Pancreas (tissue), 10 donors: ENCODE measurements around the gene WNK2. TPM values are rescaled to one million over a fixed set of nuclear protein-coding genes. Genes with fewer than 3 reads are reported as not detected.

Source experiments
- ATAC-seq, 4 donors: fragments of 200-7000 bp; cut with Tn5 transposase; one replicate each; pipeline versions ENCODE4 v1.8.0 to v1.9.1; 2020; ENCODE audit warnings: mild to moderate bottlenecking in 4 of 4, moderate library complexity in 4 of 4
- DNase-seq, 6 donors: peaks; one replicate each; pipeline ENCODE4 v3.0.0-alpha.2; 2020
- FAIRE-seq: peaks from 2 replicates; lab custom pipeline; 2012; peaks lifted over from hg19 to GRCh38; lab: Jason Lieb, UNC
- H3K27ac ChIP-seq, 4 donors: fragments of 200-600 bp; sonication (generic); 1 replicate in 3 of 4; 2 replicates in 1 of 4; pipeline versions ENCODE4 v1.5.0 to v1.8.0; 2020
- H3K27me3 ChIP-seq, 4 donors: fragments of 200-600 bp; one replicate each; pipeline ENCODE4 v1.8.0; 2021
- H3K36me3 ChIP-seq, 3 donors: fragments of 200-600 bp; sonication (generic) in 1 of 3; one replicate each; pipeline versions ENCODE4 v1.5.0 to v1.8.0; 2020 to 2021
- H3K4me1 ChIP-seq, 3 donors: fragments of 200-600 bp; one replicate each; pipeline ENCODE4 v1.8.0; 2021
- H3K4me3 ChIP-seq, 4 donors: fragments of 200-600 bp; sonication (generic) in 2 of 4; one replicate each; pipeline versions ENCODE4 v1.5.0 to v1.8.0; 2020 to 2021
- H3K9me3 ChIP-seq, 4 donors: fragments of 200-600 bp; one replicate each; pipeline ENCODE4 v1.8.0; 2021
- CTCF ChIP-seq, 4 donors: fragments of 200-600 bp; sonication (generic) in 3 of 4; IDR thresholded peaks; one replicate each; pipeline versions ENCODE4 v1.5.0 to v1.8.0; 2021; ENCODE audit warnings: antibody characterized with exemption in 4 of 4
- WGBS, 2 donors: extraction: QIAGEN DNeasy Blood & Tissue Kit; methylation state at CpG; one replicate each; pipeline ENCODE4 v1.1.7; 2013; 5-methylcytosine and 5-hydroxymethylcytosine counted together
- intact Hi-C, 3 donors: fragments of 100-400 bp; cut with DNase I; formaldehyde crosslinking; loops; one replicate each; pipeline versions ENCODE4 v1.11.1 to v1.14.2; 2022
- polyA plus RNA-seq, 2 donors: library from polyadenylated mRNA; stranded (reverse); fragments of 200-250 nt; gene quantifications; one replicate each; pipeline ENCODE4 v1.2.3, GENCODE V29; 2013
- total RNA-seq, 6 donors: library from RNA; stranded (reverse); fragmentation: NEBNext Ultra II Directional in 4 of 6; extraction: Animal tissue kit (Norgen Biotek cat#: 25700) in 4 of 6; gene quantifications; one replicate each; pipeline versions ENCODE4 v1.2.1 to v1.2.4, GENCODE V29; 2021 to 2023
- donor health status: healthy with polysubstance abuse.
- donor health status: DM: no; HTN: no; CAD: no; lungs with moderate emphysema.
- donor health status: DM: no; HTN: no; CAD: no.
- donor health status: control.
- donor health status: control.
- donor health status: Bipolar disorder and iron deficiency.
- donor health status: DM: yes; HTN: yes; CAD: no.
- donor health status: DM: no; HTN: no; CAD: no.
- donor health status: DM: no; HTN: no; CAD: no.
- donor health status: DM: yes; HTN: yes; CAD: no.

The WNK2 gene
- total and polyA plus RNA-seq, 8 donors, result 53.5 to 121 (median 89.4) TPM

- WGBS, 2 donors, result 86 to 87% methylated on average over 29 to 33 of the region's 33 CpGs
These were observed 75.0 kb downstream of the WNK2 start for GRCh38 chr9:93258818-93259489.

GRCh38 chr9:93259490-93260262 lies 75.7 kb downstream of the WNK2 start:
- no peak overlapping the region for H3K4me3 ChIP-seq
- 91 to 93% methylated on average over 17 to 20 of the region's 20 CpGs for WGBS, 2 donors
- no peaks in the 10 kb centered on the region for H3K9me3 ChIP-seq
- TF ChIP-seq CTCF (IDR thresholded peaks at IDR 0.05), result no peak
- intact Hi-C loops, result loop anchor here in 1 of 3 donors (10.0 kb wide), 1 partner anchor 45 kb away; no protein-coding TSS in a partner anchor
- no peak overlapping the region for H3K27ac ChIP-seq
- ATAC-seq (no peak), FAIRE-seq (no peak), DNase-seq (peak in 3 of 6 donors; percentile 8 to 43 (median 12))
- H3K36me3 ChIP-seq, result peaks cover 0 to 24% (median 0%) of the 10 kb centered on the region in 3 donors
- H3K4me1 ChIP-seq, result peaks cover 6 to 21% (median 9%) of the 10 kb centered on the region in 3 donors
- H3K27me3 ChIP-seq, result no peaks in the 10 kb centered on the region

More at GRCh38 chr9:93258818-93259489, 75.0 kb downstream of the WNK2 start:
- no peak for TF ChIP-seq CTCF (IDR thresholded peaks at IDR 0.05)
- Histone ChIP-seq H3K4me3 (no peak overlapping the region), H3K4me1 (peaks cover 6 to 21% (median 9%) of the 10 kb centered on the region in 3 donors), H3K27me3 (no peaks in the 10 kb centered on the region), H3K36me3 (peaks cover 0 to 22% (median 0%) of the 10 kb centered on the region in 3 donors), H3K9me3 (no peaks in the 10 kb centered on the region), H3K27ac (no peak overlapping the region)
- FAIRE-seq (no peak), DNase-seq (peak; percentile 2 to 67 (median 24)), ATAC-seq (no peak)
- intact Hi-C loops, result no loop called here

GRCh38 chr9:93260263-93261066 lies 76.5 kb downstream of the WNK2 start:
- ATAC-seq (no peak), DNase-seq (peak in 2 of 6 donors; percentile 8 to 52), FAIRE-seq (no peak)
- Histone ChIP-seq H3K4me1 (peaks cover 6 to 21% (median 9%) of the 10 kb centered on the region in 3 donors), H3K4me3 (no peak overlapping the region), H3K36me3 (peaks cover 0 to 17% (median 0%) of the 10 kb centered on the region in 3 donors), H3K27ac (no peak overlapping the region), H3K9me3 (no peaks in the 10 kb centered on the region), H3K27me3 (no peaks in the 10 kb centered on the region)
- intact Hi-C loops, result loop anchor here in 1 of 3 donors (10.0 kb wide), 1 partner anchor 46 kb away; no protein-coding TSS in a partner anchor
- TF ChIP-seq CTCF (IDR thresholded peaks at IDR 0.05), result no peak
- 83 to 87% methylated on average over 12 of the region's 12 CpGs for WGBS, 2 donors

GRCh38 chr9:93261281-93261680 lies 77.3 kb downstream of the WNK2 start:
- intact Hi-C loops, result loop anchor here in 1 of 3 donors (10.0 kb wide), 1 partner anchor 46 kb away; no protein-coding TSS in a partner anchor
- peaks cover 6 to 21% (median 9%) of the 10 kb centered on the region in 3 donors for H3K4me1 ChIP-seq
- no peak overlapping the region for H3K4me3 ChIP-seq
- TF ChIP-seq CTCF (IDR thresholded peaks at IDR 0.05), result no peak
- FAIRE-seq, result no peak
- WGBS, 2 donors, result 83 to 89% methylated on average over 10 of the region's 10 CpGs
- H3K9me3 ChIP-seq, result no peaks in the 10 kb centered on the region
- ATAC-seq, result peak in 1 of 4 donors; percentile 12
- no peaks in the 10 kb centered on the region for H3K27me3 ChIP-seq
- H3K36me3 ChIP-seq, result peaks cover 0 to 16% (median 0%) of the 10 kb centered on the region in 3 donors
- no peak overlapping the region for H3K27ac ChIP-seq
- DNase-seq, result peak in 3 of 6 donors; percentile 7 to 45 (median 12)
